PC-3 (cell line): ENCODE data around the gene FAM184A. TPM values are rescaled to one million over a fixed set of nuclear protein-coding genes. Genes with fewer than 3 reads are reported as not detected.

ENCODE experiments used
- ATAC-seq: fragments of 200-7000 bp; cut with Tn5 transposase; 2 replicates; pipeline ENCODE4 v1.9.1; 2020; ENCODE audit warnings: mild to moderate bottlenecking, moderate library complexity
- BruUV-seq: library from RNA; stranded (reverse); fragments of 400-500 nt; replicated peaks from 2 replicates; lab custom pipeline; 2021; lab: Mats Ljungman, UMichigan
- CTCF ChIA-PET: fragments of 300-600 bp; sonication (Branson Sonifier 250); formaldehyde crosslinking; loops from one replicate; lab custom pipeline; 2022; ENCODE audit warnings: antibody characterized with exemption; lab: Charles Lee
- POLR2A ChIA-PET: fragments of 300-600 bp; sonication (Branson Sonifier 250); formaldehyde crosslinking; loops from one replicate; lab custom pipeline; 2022; ENCODE audit warnings: antibody characterized with exemption; ENCODE audit not compliant: unreplicated experiment; lab: Charles Lee
- DNase-seq: peaks from one replicate; pipeline ENCODE4 v3.0.0-alpha.2; 2015
- H2AFZ ChIP-seq: fragments of 300-600 bp; sonication (generic); 2 replicates; pipeline ENCODE4 v1.6.0; 2016; ENCODE audit warnings: antibody characterized with exemption, low read length
- H3F3A ChIP-seq: fragments of 300-600 bp; sonication (generic); one replicate; pipeline ENCODE4 v1.6.0; 2017; ENCODE audit warnings: antibody characterized with exemption, low read length, control low read depth, mild to moderate bottlenecking; ENCODE audit not compliant: unreplicated experiment
- H3K27ac ChIP-seq: fragments of 300-600 bp; sonication (generic); 2 replicates; pipeline ENCODE4 v1.5.1; 2016; ENCODE audit warnings: mild to moderate bottlenecking, low read length
- H3K27me3 ChIP-seq: fragments of 300-600 bp; sonication (generic); 2 replicates; pipeline ENCODE4 v1.6.1; 2016; ENCODE audit warnings: low read length, mixed read lengths
- H3K36me3 ChIP-seq: fragments of 300-600 bp; sonication (generic); 2 replicates; pipeline ENCODE4 v1.6.1; 2016; ENCODE audit warnings: low read depth, mixed run types, low read length, mixed read lengths
- H3K4me1 ChIP-seq: fragments of 300-600 bp; sonication (generic); 2 replicates; pipeline ENCODE4 v1.5.1; 2016; ENCODE audit warnings: low read length; ENCODE audit not compliant: insufficient read depth
- H3K4me2 ChIP-seq: fragments of 300-600 bp; sonication (generic); 2 replicates; pipeline ENCODE4 v1.6.0; 2016; ENCODE audit warnings: low read length
- H3K4me3 ChIP-seq: fragments of 300-600 bp; sonication (generic); 2 replicates; pipeline ENCODE4 v1.5.1; 2016; ENCODE audit warnings: mild to moderate bottlenecking, low read length, mixed read lengths
- H3K79me2 ChIP-seq: fragments of 300-600 bp; sonication (generic); 2 replicates; pipeline ENCODE4 v1.6.1; 2017; ENCODE audit warnings: low read length, mixed read lengths
- H3K9ac ChIP-seq: fragments of 300-600 bp; sonication (generic); 2 replicates; pipeline ENCODE4 v1.6.0; 2016; ENCODE audit warnings: mild to moderate bottlenecking, low read length
- H3K9me2 ChIP-seq: fragments of 300-600 bp; sonication (generic); replicated peaks from 2 replicates; pipeline ENCODE4 v1.6.1; 2016; ENCODE audit warnings: mixed run types, low read length, mixed read lengths
- H3K9me3 ChIP-seq: fragments of 300-600 bp; sonication (generic); 2 replicates; pipeline ENCODE4 v1.6.1; 2016; ENCODE audit warnings: low read length, mixed read lengths
- H4K20me1 ChIP-seq: fragments of 300-600 bp; sonication (generic); 2 replicates; pipeline ENCODE4 v1.6.1; 2016; ENCODE audit warnings: low read length, mixed read lengths
- CTCF ChIP-seq: fragments of 300-600 bp; sonication (generic); conservative IDR thresholded peaks from 2 replicates; pipeline ENCODE4 v1.5.1; 2017; ENCODE audit warnings: antibody characterized with exemption, low read depth, mild to moderate bottlenecking, low read length
- EZH2 ChIP-seq: fragments of 300-600 bp; sonication (generic); IDR thresholded peaks from one replicate; pipeline ENCODE4 v1.6.1; 2017; ENCODE audit warnings: antibody characterized with exemption, mild to moderate bottlenecking, low read length; ENCODE audit not compliant: unreplicated experiment
- EZH2phosphoT487 ChIP-seq: fragments of 300-600 bp; sonication (generic); IDR thresholded peaks from 2 replicates; pipeline ENCODE4 v1.6.1; 2018; ENCODE audit warnings: mild to moderate bottlenecking, antibody characterized with exemption, low read length, borderline replicate concordance
- intact Hi-C: fragments of 100-400 bp; cut with micrococcal nuclease; formaldehyde crosslinking; loops from 2 replicates; pipeline ENCODE4 v1.9.0; 2023
- total RNA-seq: library from RNA; depleted of rRNA; stranded (reverse); fragments of >200 nt; gene quantifications from 2 replicates; pipeline ENCODE4 v1.2.3, GENCODE V29; 2014

The FAM184A gene
- total RNA-seq, 1 experiment from 2014 or later = 4.4 TPM

GRCh38 chr6:119075200-119075981 lies 3.1 kb downstream of the FAM184A start:
- ChIA-PET POLR2A (no interaction called here), CTCF (no interaction called here)
- no peaks in the 10 kb centered on the region for H3K9me2 ChIP-seq
- intact Hi-C loops = no loop called here
- no peak overlapping the region for H3K4me2 ChIP-seq
- no peaks in the 10 kb centered on the region for H3K27me3 ChIP-seq
- DNase-seq (no peak), ATAC-seq (no peak)
- H3F3A ChIP-seq = no peaks in the 10 kb centered on the region
- H3K36me3 ChIP-seq = no peaks in the 10 kb centered on the region
- TF ChIP-seq EZH2phosphoT487 (no peak), EZH2 (no peak), CTCF (no peak)
- no peaks in the 10 kb centered on the region for H3K9me3 ChIP-seq
- H3K79me2 ChIP-seq = no peaks in the 10 kb centered on the region
- H3K4me3 ChIP-seq = no peak overlapping the region
- H3K9ac ChIP-seq = no peak overlapping the region
- no peaks in the 10 kb centered on the region for H4K20me1 ChIP-seq
- no peak overlapping the region for H2AFZ ChIP-seq
- H3K4me1 ChIP-seq = peaks cover 12% of the 10 kb centered on the region; the same call in 1 of the 2 replicates
- BruUV-seq = no TSS peak
- no peak overlapping the region for H3K27ac ChIP-seq

- Histone ChIP-seq H3K9me2 (no peaks in the 10 kb centered on the region), H3F3A (no peaks in the 10 kb centered on the region)
- CTCF ChIA-PET = no interaction called here
Observed at GRCh38 chr6:119073307-119074051, 5.0 kb downstream of the FAM184A start.

More at GRCh38 chr6:119073307-119074051, 5.0 kb downstream of the FAM184A start:
- intact Hi-C loops = no loop called here
- Histone ChIP-seq H3K4me2 (no peak overlapping the region), H3K36me3 (no peaks in the 10 kb centered on the region), H3K79me2 (no peaks in the 10 kb centered on the region), H2AFZ (no peak overlapping the region), H3K27ac (no peak overlapping the region), H3K4me3 (no peak overlapping the region), H4K20me1 (no peaks in the 10 kb centered on the region), H3K9me3 (no peaks in the 10 kb centered on the region), H3K9ac (no peak overlapping the region), H3K27me3 (no peaks in the 10 kb centered on the region), H3K4me1 (0 out of 2 replicates have a peak, but pooled peaks cover 4% of the 10 kb centered on the region)
- BruUV-seq = no TSS peak
- ATAC-seq (no peak), DNase-seq (no peak)
- POLR2A ChIA-PET = no interaction called here
- no peak for TF ChIP-seq EZH2phosphoT487
- TF ChIP-seq EZH2 = no peak
- TF ChIP-seq CTCF = no peak
